H4 (cell line): ENCODE measurements around the gene EHF. TPM values are rescaled to one million over a fixed set of nuclear protein-coding genes. Genes with fewer than 3 reads are reported as not detected.

Experiments
- DNase-seq: peaks from one replicate; pipeline ENCODE4 v3.0.0-alpha.2; 2015; ENCODE audit warnings: low spot score
- total RNA-seq: library from RNA; depleted of rRNA; stranded (reverse); fragments of >200 nt; shearing (Covaris generic); gene quantifications from 2 replicates; pipeline ENCODE4 v1.2.3, GENCODE V29; 2014

EHF gene
- total RNA-seq, 1 experiment from 2014 or later = not detected

GRCh38 chr11:34624069-34624468 lies 3.2 kb downstream of the EHF start:
- no peak for DNase-seq

DNA sequence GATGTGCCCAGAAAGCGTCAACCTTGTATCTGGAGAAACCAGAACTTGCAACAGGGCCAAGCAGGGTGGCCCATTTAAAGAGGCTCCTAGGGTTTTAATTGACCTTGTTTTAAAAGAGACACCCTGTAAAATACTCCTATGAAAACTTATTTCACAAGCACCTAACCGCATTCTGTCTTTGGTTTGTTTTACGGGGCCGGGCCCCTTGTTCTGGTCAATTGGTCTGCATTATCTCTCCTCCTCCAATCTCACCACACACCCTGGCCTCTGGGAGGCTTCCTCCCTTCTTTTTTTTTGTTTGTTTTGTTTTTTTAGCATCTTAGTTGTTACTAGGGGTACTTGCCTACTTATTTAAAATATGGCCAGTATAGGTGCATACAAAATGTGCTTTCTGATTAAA lies 4.7 kb downstream of the EHF start:
- no peak for DNase-seq

DNA sequence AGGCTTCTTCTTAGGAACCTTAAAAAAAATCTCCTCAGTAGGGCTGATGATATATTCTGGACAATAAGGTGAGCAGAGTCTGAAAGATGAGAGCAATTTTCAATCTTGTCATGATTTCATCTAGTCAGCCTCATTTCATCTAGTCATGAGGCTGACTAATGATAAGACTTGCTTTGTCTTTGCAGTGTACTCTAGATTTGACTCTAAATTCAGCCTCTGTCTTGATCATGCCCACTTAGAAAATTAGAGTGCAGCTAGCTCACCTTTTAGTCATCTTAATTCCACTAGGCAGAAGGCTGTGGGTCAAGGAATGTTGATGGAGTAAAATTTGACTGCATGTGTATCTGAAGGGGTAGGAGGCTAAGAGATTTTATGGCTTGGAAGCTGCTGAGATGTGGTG lies 5.5 kb downstream of the EHF start:
- no peak for DNase-seq

DNA sequence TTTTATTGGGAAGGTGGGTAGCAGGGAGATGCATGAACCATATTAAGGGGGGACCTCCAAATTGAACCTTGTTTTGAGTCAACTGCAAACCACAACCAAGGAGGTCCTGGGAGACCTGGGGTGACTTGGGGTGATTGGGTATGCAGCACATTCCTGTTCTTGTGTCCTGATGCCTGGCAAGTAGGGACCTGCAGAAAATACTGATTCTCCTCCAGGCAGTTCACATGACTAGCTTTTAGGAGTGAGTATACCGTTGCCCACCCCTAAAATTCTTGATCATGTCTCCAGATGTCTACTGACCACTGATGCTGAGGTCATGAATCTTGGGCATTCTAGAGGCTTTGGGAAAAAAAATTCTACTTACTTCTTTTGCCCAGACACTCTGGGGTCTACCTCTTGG lies 6.3 kb downstream of the EHF start:
- DNase-seq = no peak

GRCh38 chr11:34629711-34630110 lies 8.8 kb downstream of the EHF start:
- DNase-seq = no peak

DNA sequence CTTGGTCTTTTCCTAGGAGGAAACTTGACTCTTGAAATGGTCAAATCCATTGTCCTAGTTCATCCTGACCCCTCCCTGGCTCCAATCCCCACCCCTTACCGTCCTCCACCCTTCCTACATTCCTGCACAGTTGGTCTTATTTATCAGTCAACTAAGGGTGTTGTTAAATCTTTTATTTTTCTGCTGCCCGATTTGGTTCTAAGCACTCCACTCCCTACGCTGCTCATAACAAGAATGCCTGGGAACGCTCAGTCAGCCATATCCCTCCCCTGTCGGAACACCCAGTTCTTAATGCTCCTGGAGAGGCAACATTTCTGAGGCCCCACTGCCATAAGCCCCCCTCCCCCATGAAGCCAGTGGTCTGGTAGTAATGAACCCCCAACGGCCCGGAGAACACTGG lies 9.7 kb downstream of the EHF start:
- no peak for DNase-seq

- DNase-seq = no peak
Measured at GRCh38 chr11:34631297-34631696, 10.4 kb downstream of the EHF start.

DNA sequence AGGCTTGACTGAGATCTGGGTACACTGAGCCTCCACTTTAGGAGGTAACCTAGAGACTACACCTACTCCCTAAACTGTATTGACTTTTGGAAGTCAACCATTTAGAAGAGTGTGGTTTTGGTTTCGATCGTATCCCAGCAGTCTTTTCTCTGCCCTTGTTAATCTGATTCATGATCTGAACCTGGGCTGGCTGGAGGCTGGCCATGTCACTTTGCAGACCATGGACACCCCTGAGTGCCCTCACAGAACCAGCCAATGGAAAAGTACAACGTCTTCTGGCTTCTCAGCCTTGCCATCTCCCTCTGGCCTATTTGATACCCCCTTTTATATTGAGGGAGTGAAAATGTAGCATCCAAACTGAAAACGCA lies 10.8 kb downstream of the EHF start:
- no peak for DNase-seq

- no peak for DNase-seq
Measured at GRCh38 chr11:34632105-34632791, 11.4 kb downstream of the EHF start.

DNA sequence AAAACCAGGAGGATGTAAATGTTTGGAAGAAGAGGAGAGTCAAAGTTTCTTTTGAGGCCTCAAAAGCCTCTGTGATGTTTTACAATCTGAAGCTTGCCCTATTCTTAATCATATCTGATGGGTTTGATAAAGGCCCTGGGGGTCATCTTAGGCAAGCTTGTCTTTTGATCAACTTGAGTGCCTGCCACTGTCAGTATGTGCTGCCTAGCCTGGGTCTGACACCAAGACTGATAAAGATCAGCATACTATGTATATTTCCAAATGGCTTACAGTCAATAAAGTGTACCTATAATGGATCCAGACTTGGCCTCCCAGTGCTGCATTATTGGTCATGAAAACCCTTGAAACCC lies 12.7 kb downstream of the EHF start:
- DNase-seq = no peak

DNA sequence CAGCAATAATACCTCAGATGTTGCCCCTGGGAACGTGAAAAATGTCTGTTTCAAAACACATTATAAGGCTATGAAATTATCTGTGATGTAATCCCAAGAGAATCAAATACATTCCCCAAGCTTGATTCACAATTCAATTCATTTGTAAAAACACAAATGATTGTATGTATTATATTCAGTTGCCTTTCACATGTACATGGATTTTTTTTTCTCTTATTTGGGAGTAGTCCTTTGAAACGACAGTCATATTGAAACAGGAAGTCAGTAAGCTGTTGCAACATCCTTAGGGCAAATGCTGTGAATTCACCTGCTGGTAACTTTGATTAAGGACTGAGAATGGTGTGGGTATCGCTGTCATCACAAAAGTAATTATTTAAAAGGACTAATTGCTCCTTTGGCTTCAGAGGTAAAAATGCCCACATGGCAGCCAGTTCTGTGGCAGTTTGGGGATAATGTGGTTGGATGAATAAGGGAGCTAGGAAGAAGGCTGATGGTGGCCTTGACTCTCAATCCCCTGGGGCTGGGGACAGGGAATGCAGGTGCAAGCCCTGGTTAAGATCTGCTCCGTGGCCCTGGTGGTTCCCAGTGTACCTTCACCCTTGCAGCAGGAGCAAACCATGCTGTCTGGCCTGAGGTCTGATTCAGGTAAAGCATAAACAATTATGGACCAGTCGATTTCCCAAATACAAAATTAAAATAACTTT lies 13.2 kb downstream of the EHF start:
- DNase-seq = no peak

DNA sequence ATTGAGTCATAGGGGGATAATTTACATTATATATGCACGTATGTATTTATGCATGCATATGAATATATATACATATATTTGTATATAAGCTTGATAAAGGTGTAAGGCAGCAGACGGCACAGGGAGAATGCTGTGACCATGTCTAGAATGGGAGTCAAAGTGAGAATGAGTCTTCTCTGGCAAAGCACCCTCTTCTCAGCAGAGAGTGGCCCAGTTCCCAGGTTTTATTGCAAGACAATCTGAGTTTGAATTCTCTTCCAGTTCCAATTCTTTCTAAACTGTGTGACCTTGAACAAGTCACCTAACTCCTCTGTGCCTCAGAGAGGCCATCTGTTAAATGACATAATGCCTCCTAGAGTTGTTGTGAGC lies 13.8 kb downstream of the EHF start:
- no peak for DNase-seq

DNA sequence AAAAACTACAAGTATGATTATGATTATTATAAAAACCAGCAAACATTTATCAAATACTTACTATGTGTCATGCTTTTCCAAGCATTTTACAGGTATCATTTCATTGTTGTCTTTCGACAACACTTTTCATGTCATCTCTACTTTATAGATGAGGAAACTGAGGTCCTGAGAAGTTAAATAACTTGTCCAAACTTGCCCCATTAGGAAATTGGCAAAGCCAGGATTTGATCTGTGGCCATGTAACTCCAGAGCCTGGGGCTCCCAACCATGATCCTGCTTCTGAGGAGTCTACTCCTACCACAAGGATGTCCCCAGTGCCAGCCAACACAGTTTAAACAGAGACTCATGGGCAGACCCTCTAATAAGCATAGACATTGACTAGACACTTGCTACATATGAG lies 15.2 kb downstream of the EHF start:
- DNase-seq = no peak

GRCh38 chr11:34637303-34637702 lies 16.4 kb downstream of the EHF start:
- no peak for DNase-seq

DNA sequence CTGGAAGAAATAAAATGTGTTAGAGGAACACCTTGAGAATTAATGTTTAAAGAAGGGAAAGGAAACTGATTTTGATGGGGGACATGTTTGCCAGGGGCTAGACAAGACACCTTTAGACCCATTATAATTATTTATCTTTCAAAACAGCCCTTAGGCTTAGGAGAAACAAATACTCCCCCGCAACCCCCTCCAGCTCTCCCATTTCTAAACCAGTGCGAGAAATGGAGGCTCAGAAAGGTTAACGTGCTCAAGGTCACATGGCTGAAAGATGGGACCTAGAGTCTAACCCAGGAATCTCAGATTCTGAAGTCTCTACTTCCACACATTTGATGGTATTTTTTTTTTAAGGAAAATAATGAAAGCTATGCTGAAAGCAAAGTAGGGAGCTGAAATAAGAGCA lies 18.0 kb downstream of the EHF start:
- DNase-seq = no peak

DNA sequence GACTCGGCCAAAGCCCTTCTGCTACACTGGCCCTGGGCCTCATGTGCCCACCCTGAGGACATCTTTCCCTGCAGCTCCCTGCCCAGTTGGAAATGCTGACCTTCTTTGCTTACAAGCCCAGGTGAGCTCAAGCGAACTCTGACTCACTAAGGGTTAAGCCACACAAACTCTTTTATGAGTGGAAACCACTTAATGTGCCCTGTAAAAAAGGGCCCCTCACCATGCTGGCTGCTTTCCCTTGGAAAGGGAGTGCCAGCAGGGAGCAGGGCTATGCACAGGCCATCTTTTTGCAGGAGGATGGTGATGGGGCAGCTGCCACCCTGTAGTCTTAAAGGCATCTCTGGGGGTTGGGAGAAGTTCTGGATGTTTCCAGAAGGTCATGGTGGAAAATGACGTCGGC lies 18.7 kb downstream of the EHF start:
- no peak for DNase-seq

DNA sequence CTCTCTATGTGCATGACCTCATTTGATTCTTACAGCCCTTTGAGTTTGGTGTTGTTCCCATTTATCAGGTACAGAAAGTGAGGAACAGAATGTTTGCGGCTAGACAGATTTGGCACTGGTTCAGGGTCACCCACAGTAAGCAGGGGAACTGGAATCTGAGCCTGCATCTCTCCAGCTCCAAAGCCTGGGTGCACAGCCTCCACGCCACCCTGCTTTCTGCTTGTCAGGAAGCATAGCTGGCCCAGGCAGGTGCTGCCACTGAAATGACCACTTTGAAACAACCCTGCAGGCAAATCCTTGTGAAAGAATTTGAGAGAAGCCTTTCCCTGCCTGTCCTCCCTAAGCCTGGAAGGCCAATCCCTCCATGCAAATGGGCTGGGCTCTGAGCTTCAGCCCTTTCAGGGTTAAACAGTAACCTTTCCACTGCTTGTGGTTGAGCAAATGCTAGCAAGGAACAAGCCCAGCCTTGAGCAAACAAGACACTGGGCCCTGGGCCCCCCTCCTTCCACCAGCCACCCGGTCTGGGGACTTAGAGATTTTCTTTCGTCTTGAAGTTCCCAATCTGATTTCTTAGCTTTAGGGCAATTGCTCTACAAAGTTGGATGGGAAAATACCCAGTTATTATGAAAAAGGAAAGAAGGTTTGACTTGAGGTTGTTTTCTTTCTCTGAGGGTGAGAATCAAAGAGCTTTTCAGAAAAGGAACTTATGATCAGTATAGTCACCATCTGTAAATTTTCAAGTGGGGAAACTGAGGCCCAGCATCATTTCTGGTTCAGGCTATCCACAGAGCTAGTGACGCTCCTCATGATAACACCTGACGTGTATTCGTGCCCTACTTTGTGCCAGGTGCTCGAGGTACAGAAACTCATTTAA lies 19.4 kb downstream of the EHF start:
- peak; percentile 83 for DNase-seq

DNA sequence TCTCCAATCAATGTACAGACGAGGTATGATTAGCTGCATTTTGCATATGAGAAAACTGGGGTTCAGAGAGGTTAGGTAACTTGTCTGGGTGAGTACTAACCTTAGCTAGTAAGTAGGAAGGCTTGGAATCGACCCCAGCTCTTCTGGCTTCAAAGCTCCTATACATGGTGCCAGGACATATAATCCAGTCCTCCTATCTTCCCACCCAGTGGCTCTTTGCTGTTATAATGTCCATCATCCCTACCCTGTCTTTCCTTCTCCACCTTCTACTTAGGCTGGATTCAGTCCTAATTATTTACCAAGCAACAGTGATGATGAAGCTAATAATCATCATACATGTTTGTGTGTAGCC lies 20.0 kb downstream of the EHF start:
- no peak for DNase-seq

- DNase-seq = no peak
Measured at GRCh38 chr11:34641456-34641855, 20.6 kb downstream of the EHF start.

DNA sequence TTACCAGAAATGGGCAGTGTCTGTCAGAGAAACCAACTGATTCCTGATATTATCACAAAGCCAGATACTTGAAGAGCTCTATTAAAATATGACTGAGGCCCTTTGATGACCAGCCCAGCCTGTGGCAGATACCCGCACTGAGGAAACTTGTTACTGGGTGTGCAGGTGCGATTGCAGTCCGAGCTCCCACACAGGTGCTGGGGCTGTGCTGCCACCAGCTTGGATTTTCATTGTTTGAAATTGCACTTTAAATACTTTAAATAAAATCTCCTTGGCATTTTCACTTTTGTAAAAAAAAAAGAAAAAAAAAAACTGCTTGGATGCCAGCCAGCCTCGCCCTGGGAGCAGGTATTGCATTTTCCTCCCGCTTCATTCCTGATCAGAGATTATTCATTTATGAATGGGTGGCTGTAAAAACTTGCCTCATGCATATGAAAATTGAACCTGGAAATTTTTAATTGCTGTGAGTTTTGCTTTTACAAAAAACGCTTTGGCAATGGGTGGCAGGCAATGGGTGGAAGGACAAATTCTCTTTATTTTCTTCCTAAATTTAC lies 21.2 kb downstream of the EHF start:
- no peak for DNase-seq

DNA sequence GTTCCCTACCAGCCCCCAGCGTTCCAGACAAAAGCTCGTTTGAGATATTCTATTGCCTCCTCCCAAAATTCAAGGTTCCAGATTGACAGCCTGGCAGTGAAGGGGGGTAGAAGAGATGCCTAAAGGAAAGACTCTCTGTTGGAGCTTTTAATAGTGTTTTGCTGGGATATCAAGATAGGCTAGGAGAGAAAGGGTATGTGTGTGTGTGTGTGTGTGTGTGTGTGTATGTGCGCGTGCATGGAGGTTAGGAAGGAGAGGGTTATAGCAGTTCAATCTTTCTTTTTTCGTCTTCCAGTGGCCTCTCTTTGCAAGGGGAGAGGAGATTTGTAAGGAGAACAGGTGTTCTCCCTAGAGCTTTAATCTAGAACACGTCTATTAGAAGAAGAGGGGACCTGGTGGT lies 22.0 kb downstream of the EHF start:
- no peak for DNase-seq

DNA sequence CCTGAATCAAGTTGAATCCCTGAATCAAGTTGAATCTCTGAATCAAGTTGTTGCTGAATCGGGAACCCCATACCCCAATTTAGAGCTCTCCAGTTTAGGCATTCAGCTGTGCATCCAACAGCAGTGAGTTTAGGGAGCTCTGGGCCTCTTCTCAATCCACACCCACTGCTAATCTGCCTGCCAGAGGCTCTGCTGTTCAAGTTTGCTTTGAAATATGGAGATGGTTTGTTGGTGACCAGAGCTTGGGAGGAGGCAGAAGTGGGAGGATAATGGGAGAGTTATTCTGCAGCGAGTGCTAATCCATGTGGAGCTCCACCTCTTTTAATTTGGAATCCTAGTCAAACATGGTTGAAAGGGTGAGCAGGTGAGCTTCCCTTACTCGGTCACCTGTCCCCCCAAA lies 22.4 kb downstream of the EHF start:
- no peak for DNase-seq

DNA sequence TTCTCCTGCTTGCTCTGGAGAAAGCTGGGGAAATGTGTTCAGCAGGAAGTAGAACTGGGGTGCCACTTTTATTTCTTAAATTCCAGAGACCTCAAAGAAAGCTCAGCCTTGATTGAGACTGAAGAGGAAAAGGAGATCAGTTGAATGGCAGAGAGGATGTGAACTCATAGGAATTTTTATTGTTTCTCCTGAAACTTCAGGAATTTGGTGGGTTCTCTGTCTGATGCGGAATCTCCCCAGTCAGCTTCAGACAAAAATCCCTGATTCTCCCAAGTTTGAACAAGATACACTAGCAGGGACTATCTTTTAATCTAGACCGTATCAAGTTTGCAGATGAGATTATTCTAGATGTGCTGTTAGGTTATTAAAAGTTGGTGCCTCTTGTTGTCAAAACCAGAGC lies 23.0 kb downstream of the EHF start:
- no peak for DNase-seq
